HG03135 (cell line): ENCODE data around the gene PPAN.
A peak's percentile ranks its signal among the peaks of the same experiment; 100 is the strongest.

Experiments
- ATAC-seq: cut with Tn5 transposase; IDR thresholded peaks from one replicate; pipeline ENCODE4 v1.9.1; 2021; ENCODE audit warnings: mild to moderate bottlenecking, moderate library complexity; ENCODE audit not compliant: unreplicated experiment

Gene PPAN

GRCh38 chr19:10092648-10093294, 13.4 kb upstream of the PPAN start:
- no peak for ATAC-seq

- ATAC-seq = no peak
Measured at GRCh38 chr19:10093295-10094186, 12.6 kb upstream of the PPAN start.

GRCh38 chr19:10095622-10095947, 10.6 kb upstream of the PPAN start:
- no peak for ATAC-seq

DNA sequence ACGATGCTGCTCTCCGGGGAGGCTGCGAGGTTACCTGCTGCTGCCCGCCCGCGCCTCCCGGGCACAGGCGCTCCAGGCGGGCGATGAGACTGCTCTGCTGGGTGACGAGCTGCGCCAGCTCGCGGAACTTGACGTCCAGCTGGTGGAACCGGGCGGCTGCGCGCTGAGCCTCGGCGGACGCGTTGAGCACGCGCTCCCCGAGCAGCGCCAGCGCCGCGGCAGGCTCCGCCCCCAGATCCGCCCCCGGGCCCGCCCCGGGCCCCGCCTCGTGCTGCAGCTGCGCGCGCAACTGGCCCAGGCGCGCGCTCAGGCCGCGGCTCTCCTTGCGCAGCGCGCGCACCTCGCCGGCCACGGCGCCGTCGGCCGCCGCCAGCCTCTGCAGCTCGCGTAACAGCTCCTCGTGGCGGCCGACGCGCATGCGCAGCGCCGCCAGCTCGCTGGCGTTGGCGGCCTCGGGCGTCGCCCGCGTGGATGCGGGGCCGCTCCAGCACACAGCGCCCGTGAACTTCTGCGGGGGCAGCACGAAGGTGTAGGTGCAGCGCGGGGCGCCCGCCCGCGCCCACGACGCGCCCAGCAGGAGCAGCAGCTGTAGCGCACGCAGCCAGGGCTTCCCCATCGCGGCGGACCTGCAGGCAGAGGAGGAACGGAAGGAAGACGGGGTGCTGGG, 10.1 kb upstream of the PPAN start:
- peak; percentile 65 for ATAC-seq

GRCh38 chr19:10096615-10096963, 9.6 kb upstream of the PPAN start:
- ATAC-seq = no peak

DNA sequence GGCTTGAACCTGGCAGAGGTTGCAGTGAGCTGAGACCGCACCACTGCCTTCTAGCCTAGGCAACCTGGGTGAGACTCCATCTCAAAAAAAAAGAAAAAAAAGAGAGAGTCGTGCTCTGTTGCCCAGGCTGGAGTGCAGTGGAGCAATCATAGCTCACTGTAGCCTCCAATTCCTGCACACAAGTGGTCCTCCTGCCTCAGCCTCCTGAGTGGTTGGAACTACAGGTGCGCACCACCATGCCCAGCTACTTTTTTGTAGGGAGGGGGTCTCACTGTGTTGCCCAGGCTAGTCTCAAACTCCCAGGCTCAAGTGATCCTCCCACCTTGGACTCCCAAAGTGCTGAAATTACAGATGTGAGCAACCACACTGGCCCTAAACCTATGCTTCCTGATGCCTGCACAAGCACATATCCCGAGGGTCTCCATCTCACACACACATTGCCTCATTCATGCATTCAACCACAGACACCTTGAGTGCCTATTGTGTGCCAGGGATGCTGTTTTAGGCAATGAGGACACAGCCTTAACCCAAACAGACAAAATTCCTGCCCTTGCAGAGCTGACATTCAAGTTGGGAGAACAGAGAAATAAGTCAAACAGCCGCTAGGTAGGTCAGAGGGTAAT, 5.9 kb upstream of the PPAN start:
- ATAC-seq = no peak

DNA sequence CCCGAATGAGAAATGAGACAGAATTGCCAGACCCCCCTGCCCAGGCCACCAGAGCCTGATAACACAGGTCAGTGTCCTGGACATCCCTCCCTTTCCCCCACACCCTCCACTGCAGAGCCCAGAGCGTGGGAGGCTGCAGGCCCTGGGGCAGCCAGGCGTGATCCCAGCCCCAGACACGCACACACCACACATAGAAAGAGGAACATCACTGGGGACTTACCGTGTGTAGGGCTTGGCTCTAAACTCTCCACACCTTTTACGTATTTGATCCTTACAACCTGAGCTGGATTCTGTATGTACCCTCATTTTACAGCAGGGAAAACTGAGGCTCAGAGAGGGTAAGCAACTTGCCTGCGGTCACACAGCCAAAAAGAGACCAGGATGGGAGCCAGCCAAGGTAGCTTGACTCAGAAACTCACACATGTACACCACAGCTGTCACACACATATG, 3.4 kb upstream of the PPAN start:
- peak; percentile 29 for ATAC-seq

DNA sequence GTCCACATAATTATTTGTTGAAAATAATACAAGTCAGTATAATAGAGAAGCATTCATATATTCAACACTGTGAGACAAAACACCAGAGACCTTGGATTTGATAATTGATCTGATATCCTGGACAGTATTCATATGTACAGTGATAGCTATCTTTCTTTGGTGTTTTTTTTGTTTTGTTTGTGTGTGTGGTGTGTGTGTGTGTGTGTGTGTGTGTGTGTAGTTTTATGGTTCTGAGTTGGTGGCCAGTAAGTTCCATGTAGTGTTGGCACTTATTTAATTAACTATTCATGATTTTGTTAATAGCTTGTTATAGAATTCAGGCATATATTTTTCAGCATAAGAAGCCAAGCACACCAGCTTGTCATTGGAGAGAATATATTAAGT, 2.0 kb upstream of the PPAN start:
- no peak for ATAC-seq

DNA sequence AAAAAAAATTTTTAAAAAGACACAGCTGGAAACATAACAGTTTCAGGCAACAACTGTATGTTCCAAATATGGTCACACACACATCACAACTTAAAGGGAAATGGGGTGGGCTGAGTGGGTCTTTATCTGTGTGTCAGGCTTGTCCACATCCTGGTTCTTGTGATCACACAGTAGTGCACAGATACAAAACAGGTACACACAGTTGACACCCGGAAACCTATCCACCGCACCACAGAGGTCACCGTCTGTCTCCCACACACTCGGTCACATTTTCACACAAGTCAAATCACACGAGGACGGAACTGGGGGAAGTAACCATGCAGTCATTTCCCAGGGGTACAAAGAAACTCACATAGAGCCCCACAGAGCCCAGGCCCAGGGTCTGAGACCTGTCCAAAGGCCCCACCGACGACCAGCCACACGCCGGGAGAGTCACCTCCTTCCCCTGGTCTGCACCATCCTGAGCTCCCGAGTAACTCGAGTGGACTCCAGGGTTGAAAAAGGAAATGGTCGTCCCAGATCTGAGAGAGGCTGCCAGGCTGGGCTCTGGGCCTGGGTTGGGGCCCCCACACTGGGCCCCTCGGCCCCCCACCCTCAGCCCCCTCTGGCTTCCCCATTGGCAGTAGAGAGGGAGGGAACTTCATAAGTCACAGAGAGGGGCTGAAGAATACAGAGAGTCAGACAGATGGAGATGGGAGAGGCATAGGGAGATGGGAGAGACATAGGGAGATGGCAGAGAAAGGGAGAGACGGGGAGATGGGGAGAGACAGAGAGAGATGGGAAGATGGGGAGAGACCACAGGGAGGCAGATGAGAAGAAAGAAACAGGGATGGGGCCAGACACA, 1.3 kb upstream of the PPAN start:
- ATAC-seq = peak; percentile 43

DNA sequence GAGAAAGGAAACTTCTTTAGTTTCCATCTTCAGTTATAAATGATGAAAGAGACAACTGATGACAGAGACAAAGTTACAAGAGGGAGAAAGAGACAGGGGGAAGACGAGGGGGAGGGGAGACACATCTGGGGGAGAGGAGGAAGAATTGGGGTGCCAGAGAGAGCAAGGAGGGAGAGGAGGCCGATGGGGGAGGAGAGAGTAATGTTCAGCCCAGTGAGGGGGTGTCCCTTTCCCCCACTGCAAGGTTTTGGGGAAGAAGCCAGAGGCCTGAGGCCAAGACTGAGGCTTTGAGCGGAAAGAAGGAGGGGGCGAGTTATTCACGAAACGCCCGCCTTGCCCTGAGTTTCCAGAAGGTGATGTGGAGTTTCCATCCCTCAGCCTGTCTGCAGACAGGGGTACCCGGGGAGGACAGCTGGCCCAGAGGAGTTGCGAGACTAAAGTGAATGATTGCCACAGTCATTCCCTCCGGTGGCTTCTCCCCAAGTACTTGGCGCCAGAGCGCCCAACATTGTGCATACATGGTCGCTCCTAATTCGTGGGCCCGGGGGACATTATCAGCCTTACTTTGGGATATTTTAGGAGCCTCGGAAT, 558 bp upstream of the PPAN start:
- peak; percentile 23 for ATAC-seq

DNA sequence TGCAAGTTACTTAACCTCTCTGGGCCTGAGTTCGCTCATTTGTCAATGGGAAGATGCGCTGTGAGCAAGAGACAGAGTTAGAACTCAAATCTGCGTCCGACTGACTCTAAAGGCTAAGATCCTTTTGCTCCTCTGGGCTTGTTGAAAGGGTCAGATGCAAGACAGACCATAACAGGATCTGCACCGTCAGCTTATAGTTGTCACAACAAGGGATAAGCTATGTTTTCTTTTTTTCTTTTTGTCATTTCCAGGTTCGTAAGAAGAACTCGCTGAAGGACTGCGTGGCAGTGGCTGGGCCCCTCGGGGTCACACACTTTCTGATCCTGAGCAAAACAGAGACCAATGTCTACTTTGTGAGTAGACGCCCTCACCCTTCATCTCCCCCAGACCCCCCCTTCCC, 1.1 kb downstream of the PPAN start:
- no peak for ATAC-seq

GRCh38 chr19:10107817-10108367, 1.7 kb downstream of the PPAN start:
- no peak for ATAC-seq

DNA sequence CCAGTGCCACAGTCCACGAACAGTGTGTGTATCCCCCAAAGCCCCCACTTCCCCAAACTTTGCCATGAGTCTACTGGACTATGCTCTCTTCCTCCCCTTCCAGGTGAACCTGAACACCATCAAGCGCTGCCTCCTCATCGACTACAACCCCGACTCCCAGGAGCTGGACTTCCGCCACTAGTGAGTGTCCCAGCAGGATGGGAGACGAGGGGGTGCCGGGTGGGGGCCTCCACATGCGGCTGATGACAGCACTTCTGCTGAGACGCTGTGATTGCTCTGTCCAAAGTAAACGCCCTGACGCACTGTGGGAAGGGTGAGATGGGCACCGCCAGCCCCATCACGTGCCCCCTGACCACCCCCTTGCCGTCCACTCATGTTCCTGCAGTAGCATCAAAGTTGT, 3.4 kb downstream of the PPAN start:
- ATAC-seq = no peak

GRCh38 chr19:10110076-10110971, 4.2 kb downstream of the PPAN start:
- ATAC-seq = no peak

GRCh38 chr19:10110972-10111317, 4.8 kb downstream of the PPAN start:
- no peak for ATAC-seq

DNA sequence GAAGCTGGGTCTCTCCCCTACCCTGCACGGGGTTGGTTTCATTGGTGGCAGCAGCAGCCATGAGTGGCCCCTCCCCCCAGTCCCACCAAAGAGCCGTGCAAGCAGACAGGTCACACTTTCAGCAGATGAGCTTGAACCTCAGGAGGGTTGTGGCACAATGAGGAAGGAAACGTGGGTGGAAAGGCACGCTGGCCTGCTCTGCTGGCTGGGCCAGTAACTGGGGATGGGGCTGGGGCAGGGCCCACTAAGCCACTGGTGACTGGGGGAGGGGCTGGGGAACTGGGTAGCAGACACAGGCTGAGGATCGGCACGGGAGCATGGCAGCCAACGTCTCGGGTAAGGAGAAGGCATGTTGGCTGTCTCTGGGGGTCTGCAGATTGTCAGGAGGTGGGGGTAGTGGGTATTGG, 5.2 kb downstream of the PPAN start, which contains the start of gene P2RY11:
TSS of gene P2RY11 (plus strand) at position 289 of the 407 bp plus-strand sequence. CDS start at position 318, 29 bp downstream.
- no peak for ATAC-seq

DNA sequence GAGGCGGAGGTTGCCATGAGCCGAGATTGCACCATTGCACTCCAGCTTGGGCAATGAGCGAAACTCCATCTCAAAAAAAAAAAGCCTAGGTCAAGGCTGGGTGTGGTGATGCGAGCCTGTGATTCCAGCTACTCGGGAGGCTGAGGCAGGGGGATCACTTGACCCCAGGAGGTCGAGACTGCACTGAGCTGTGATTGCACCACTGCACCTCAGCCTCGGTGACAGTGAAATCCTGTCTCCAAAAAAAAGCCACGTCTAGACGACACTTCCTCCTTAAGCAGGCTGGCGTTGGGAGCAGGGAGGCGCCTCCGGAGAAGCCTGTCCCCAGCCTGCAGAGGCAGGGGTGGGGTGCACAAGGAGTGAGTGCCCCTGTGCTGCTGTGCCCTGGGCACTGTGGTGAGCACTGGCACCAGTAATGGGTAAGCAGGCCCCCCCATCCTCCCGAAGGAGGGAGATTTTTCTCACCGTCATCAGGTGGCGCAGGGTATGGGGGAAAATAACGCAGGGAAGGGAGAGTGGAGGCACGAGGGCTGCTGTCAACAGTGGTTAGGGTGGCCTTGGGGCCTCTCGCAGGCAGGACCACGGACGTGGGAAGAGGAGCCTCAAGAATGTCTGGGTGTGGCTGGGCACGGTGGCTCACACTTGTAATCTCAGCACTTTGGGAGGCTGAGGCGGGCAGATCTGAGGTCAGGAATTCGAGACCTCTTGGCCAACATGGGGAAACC, 6.0 kb downstream of the PPAN start:
- no peak for ATAC-seq

DNA sequence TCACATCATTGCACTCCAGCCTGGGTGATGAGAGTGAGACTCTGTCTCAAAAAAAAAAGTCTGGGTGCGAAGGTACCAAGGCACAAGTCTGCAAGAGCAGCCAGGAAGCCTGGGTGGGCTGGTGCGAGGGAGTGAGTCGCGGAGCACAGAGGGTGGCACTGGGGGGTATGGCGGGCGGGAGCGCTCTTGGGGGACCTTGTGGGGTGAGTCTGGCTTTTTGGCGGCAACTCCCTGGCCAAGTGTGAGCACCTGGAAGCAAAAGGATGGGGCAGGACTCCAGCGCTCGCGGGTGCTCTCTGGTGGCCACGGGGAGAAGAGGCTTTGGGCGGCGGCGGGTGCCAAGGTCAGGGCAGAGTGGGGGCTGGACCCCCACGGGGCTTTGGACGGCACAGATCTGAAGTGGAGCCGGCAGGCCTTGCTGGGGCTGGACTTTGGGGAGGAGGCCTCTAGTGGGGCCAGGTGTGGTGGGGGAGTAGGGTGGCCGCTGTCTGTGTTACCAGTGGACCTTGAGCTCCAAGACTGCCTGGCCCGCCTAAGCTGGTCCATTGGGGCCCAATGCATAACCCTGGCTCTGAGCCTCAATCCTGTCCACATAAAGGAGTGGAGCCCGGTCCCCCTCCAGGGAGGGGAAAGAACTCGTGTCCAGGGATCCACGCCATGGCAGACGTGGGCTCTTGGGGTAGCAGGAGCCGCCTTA, 6.9 kb downstream of the PPAN start:
- ATAC-seq = no peak
